Kidney (tissue), 14 donors: ENCODE measurements around the gene ATP6V1B1. TPM values are rescaled to one million over a fixed set of nuclear protein-coding genes. Genes with fewer than 3 reads are reported as not detected.
A peak's percentile ranks its signal among the peaks of the same experiment; 100 is the strongest.

Source experiments
- DNase-seq, 5 donors: peaks; one replicate each; pipeline ENCODE4 v3.0.0-alpha.2; 2013 to 2020
- FAIRE-seq: peaks from 2 replicates; lab custom pipeline; 2012; peaks lifted over from hg19 to GRCh38; lab: Jason Lieb, UNC
- H3K27ac ChIP-seq, 2 donors: one replicate each; pipeline ENCODE4 v1.7.0; 2013; ENCODE audit warnings: low read depth in 2 of 2, low read length in 2 of 2, inconsistent platforms in 1 of 2
- H3K27me3 ChIP-seq: one replicate; pipeline ENCODE4 v1.7.1; 2013; ENCODE audit warnings: low read length, inconsistent platforms; ENCODE audit not compliant: control insufficient read depth, insufficient read depth
- H3K36me3 ChIP-seq, 3 donors: one replicate each; pipeline versions ENCODE4 v1.7.0 to v1.7.1; 2013; ENCODE audit warnings: low read length in 3 of 3, control low read depth in 1 of 3, inconsistent platforms in 1 of 3; ENCODE audit not compliant: insufficient read depth in 3 of 3, control insufficient read depth in 2 of 3
- H3K4me1 ChIP-seq, 3 donors: one replicate each; pipeline versions ENCODE4 v1.7.0 to v1.7.1; 2013; ENCODE audit warnings: low read length in 3 of 3, inconsistent platforms in 1 of 3, low read depth in 1 of 3; ENCODE audit not compliant: control insufficient read depth in 2 of 3, insufficient read depth in 2 of 3
- H3K4me3 ChIP-seq, 3 donors: one replicate each; pipeline versions ENCODE4 v1.7.0 to v1.8.1; 2013; ENCODE audit warnings: low read length in 3 of 3, control low read depth in 1 of 3, inconsistent platforms in 1 of 3
- H3K9ac ChIP-seq, 3 donors: one replicate each; pipeline versions ENCODE4 v1.7.0 to v1.7.1; 2013; ENCODE audit warnings: low read length in 3 of 3, control low read depth in 1 of 3, inconsistent platforms in 1 of 3
- H3K9me3 ChIP-seq, 3 donors: one replicate each; pipeline versions ENCODE4 v1.7.0 to v1.7.1; 2013; ENCODE audit warnings: low read length in 3 of 3, control low read depth in 1 of 3, inconsistent platforms in 1 of 3; ENCODE audit not compliant: control insufficient read depth in 2 of 3, insufficient read depth in 1 of 3
- CTCF ChIP-seq: IDR thresholded peaks from 3 replicates; pipeline ENCODE4 v1.5.1; 2012; ENCODE audit warnings: mild to moderate bottlenecking, moderate library complexity, borderline replicate concordance; ENCODE audit not compliant: insufficient read depth; ENCODE audit errors: extremely low read depth
- intact Hi-C: fragments of 100-400 bp; cut with DNase I; formaldehyde crosslinking; loops from one replicate; pipeline ENCODE4 v1.11.1; 2022
- polyA plus RNA-seq: library from polyadenylated mRNA; stranded (reverse); fragments of 350-450 nt; fragmentation: Illumina TruSeq; extraction: RNeasy Lipid Tissue Mini Kit (QIAGEN cat#74804); gene quantifications from one replicate; pipeline ENCODE4 v1.2.3, GENCODE V29; 2014; ENCODE audit warnings: low read depth, low replicate concordance; ENCODE audit not compliant: insufficient read depth
- total RNA-seq: library from RNA; stranded (reverse); fragmentation: NEBNext Ultra II Directional; extraction: Animal tissue kit (Norgen Biotek cat#: 25700); gene quantifications from one replicate; pipeline ENCODE4 v1.2.1, GENCODE V29; 2021
- donor health status: control.
- donor health status: control.
- donor health status: control.
- donor health status: control.
- donor health status: control.
- donor health status: DM: yes; HTN: yes; CAD: no.
- donor health status: Normal renal cell carcinoma (clear cell type).

ATP6V1B1 gene
- total and polyA plus RNA-seq, 2 donors from 2014 or later: 37.9 to 400 TPM

GRCh38 chr2:70949086-70949485 lies 13.4 kb downstream of the ATP6V1B1 start:
- H3K4me1 ChIP-seq: peaks cover 0 to 9% (median 0%) of the 10 kb centered on the region in 3 donors
- intact Hi-C loops: loop anchor here (5.0 kb wide), 1 partner anchor 77 kb away; no protein-coding TSS in a partner anchor
- H3K36me3 ChIP-seq: no peaks in the 10 kb centered on the region
- no peak overlapping the region for H3K27ac ChIP-seq
- no peak overlapping the region for H3K4me3 ChIP-seq
- H3K9me3 ChIP-seq: no peaks in the 10 kb centered on the region
- H3K27me3 ChIP-seq: peaks cover 27% of the 10 kb centered on the region
- H3K9ac ChIP-seq: no peak overlapping the region
- no peak for DNase-seq
- no peak for TF ChIP-seq CTCF
- FAIRE-seq: no peak

- no peak for TF ChIP-seq CTCF
- no peak for FAIRE-seq
- DNase-seq: no peak
Measured at GRCh38 chr2:70954886-70955285, 19.2 kb downstream of the ATP6V1B1 start.

GRCh38 chr2:70956141-70956540 lies 20.4 kb downstream of the ATP6V1B1 start:
- Histone ChIP-seq H3K36me3 (peaks cover 0 to 5% (median 0%) of the 10 kb centered on the region in 3 donors), H3K4me3 (no peak overlapping the region), H3K9ac (no peak overlapping the region), H3K4me1 (no peaks in the 10 kb centered on the region), H3K9me3 (no peaks in the 10 kb centered on the region), H3K27ac (no peak overlapping the region), H3K27me3 (peaks cover 15% of the 10 kb centered on the region)
- intact Hi-C loops: no loop called here
- FAIRE-seq (no peak), DNase-seq (no peak)
- TF ChIP-seq CTCF: no peak

More at GRCh38 chr2:70954886-70955285, 19.2 kb downstream of the ATP6V1B1 start:
- intact Hi-C loops: no loop called here
- H3K27me3 ChIP-seq: peaks cover 15% of the 10 kb centered on the region
- H3K27ac ChIP-seq: no peak overlapping the region
- H3K4me3 ChIP-seq: no peak overlapping the region
- no peaks in the 10 kb centered on the region for H3K9me3 ChIP-seq
- no peaks in the 10 kb centered on the region for H3K4me1 ChIP-seq
- H3K36me3 ChIP-seq: peaks cover 0 to 5% (median 0%) of the 10 kb centered on the region in 3 donors
- H3K9ac ChIP-seq: no peak overlapping the region

GRCh38 chr2:70957798-70958197 lies 22.1 kb downstream of the ATP6V1B1 start:
- FAIRE-seq (no peak), DNase-seq (no peak)
- no peak overlapping the region for H3K27ac ChIP-seq
- H3K27me3 ChIP-seq: peaks cover 13% of the 10 kb centered on the region
- H3K4me1 ChIP-seq: no peaks in the 10 kb centered on the region
- no peak for TF ChIP-seq CTCF
- peak overlapping the region in 1 of 3 donors; percentile 41 for H3K9ac ChIP-seq
- intact Hi-C loops: no loop called here
- H3K9me3 ChIP-seq: no peaks in the 10 kb centered on the region
- no peak overlapping the region for H3K4me3 ChIP-seq
- peaks cover 0 to 5% (median 2%) of the 10 kb centered on the region in 3 donors for H3K36me3 ChIP-seq
